Measurements from ENCODE around the gene TYMS.

DNA sequence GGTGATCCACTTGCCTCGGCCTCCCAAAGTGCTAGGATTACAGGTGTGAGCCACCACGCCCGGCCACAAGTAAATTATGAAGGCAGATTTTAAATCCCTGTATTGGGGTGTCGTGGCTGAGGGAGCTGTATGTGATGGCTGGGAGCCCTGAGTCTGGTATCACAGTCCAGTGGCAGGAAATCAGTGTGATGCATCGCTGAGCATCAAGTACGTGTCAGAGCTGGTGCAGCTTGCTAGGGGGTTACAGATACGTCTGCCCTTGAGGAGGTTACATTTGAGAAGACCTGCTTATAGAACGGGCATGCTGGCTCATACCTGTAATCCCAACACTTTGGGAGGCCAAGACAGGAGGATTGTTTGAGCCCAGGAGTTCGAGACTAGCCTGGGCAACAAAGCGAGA, 50.6 kb downstream of the TYMS start:
- TF ChIP-seq, protein P1, sequence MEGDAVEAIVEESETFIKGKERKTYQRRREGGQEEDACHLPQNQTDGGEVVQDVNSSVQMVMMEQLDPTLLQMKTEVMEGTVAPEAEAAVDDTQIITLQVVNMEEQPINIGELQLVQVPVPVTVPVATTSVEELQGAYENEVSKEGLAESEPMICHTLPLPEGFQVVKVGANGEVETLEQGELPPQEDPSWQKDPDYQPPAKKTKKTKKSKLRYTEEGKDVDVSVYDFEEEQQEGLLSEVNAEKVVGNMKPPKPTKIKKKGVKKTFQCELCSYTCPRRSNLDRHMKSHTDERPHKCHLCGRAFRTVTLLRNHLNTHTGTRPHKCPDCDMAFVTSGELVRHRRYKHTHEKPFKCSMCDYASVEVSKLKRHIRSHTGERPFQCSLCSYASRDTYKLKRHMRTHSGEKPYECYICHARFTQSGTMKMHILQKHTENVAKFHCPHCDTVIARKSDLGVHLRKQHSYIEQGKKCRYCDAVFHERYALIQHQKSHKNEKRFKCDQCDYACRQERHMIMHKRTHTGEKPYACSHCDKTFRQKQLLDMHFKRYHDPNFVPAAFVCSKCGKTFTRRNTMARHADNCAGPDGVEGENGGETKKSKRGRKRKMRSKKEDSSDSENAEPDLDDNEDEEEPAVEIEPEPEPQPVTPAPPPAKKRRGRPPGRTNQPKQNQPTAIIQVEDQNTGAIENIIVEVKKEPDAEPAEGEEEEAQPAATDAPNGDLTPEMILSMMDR (IDR thresholded peaks at IDR 0.05; ENCODE audit: insufficient read depth, low read length): no peak
- TF ChIP-seq POLR2AphosphoS5 (IDR thresholded peaks at IDR 0.05; ENCODE audit: low read depth) (no peak), SPI1 (IDR thresholded peaks at IDR 0.05; ENCODE audit: borderline replicate concordance, low read depth) (no peak), GABPA (IDR thresholded peaks at IDR 0.05; ENCODE audit: low read depth) (no peak)
